ENCODE measurements around the gene GLIS1.
A peak's percentile ranks its signal among the peaks of the same experiment; 100 is the strongest.

Gene GLIS1

GRCh38 chr1:53592985-53593757 lies 145.8 kb downstream of the GLIS1 start:
- Histone ChIP-seq H3K18ac (ENCODE audit: low read depth in 1 of 2, low read length in 2 of 2) (no peak overlapping the region), H3K27me3 (ENCODE audit: control insufficient read depth in 1 of 2, insufficient read depth in 1 of 2, low read length in 2 of 2) (peaks cover 0 to 26% of the 10 kb centered on the region in 2 experiments), H3K79me1 (replicated peaks; ENCODE audit: low read length, poor library complexity, severe bottlenecking) (peaks cover 40% of the 10 kb centered on the region), H3K4ac (ENCODE audit: low read depth in 1 of 2, low read length in 2 of 2) (no peak overlapping the region), H4K91ac (ENCODE audit: low read length) (no peak overlapping the region), H3K14ac (ENCODE audit: low read length in 2 of 2) (peak overlapping the region in 1 of 2 experiments; percentile 6), H4K8ac (ENCODE audit: low read length) (peak overlapping the region; percentile 35), H2BK12ac (ENCODE audit: low read length in 2 of 2) (no peak overlapping the region), H3K4me3 (ENCODE audit: insufficient read depth in 1 of 2, low read depth in 1 of 2, low read length in 2 of 2) (peak overlapping the region in 1 of 2 experiments; percentile 23), H3K36me3 (ENCODE audit: control insufficient read depth in 1 of 2, insufficient read depth in 2 of 2, low read depth in 1 of 2, low read length in 2 of 2) (peaks cover 0 to 67% of the 10 kb centered on the region in 2 experiments), H2BK5ac (ENCODE audit: low read depth, low read length, poor library complexity, severe bottlenecking) (no peak overlapping the region), H2BK15ac (ENCODE audit: low read depth, poor library complexity, severe bottlenecking) (no peak overlapping the region), H3K4me1 (ENCODE audit: control insufficient read depth, insufficient read depth, low read depth, low read length) (peaks cover 20% of the 10 kb centered on the region), H2BK120ac (ENCODE audit: low read depth, low read length) (no peak overlapping the region), H2AK5ac (ENCODE audit: low read length, severe bottlenecking) (no peak overlapping the region), H3K9ac (ENCODE audit: low read length) (no peak overlapping the region), H2AFZ (ENCODE audit: low read depth, low read length) (no peak overlapping the region), H3K9me3 (ENCODE audit: control insufficient read depth, low read length) (no peaks in the 10 kb centered on the region), H3K4me2 (ENCODE audit: low read length, poor library complexity, severe bottlenecking) (no peak overlapping the region), H3K27ac (ENCODE audit: low read length, poor library complexity, severe bottlenecking) (no peak overlapping the region), H3K23ac (ENCODE audit: low read length in 2 of 2) (no peak overlapping the region)
- WGBS = 94% methylated on average over 14 of the region's 14 CpGs
- no peak for DNase-seq

GRCh38 chr1:53592521-53592982 lies 146.4 kb downstream of the GLIS1 start:
- Histone ChIP-seq H4K91ac (ENCODE audit: low read length) (no peak overlapping the region), H3K23ac (ENCODE audit: low read length in 2 of 2) (no peak overlapping the region), H3K27me3 (ENCODE audit: control insufficient read depth in 1 of 2, insufficient read depth in 1 of 2, low read length in 2 of 2) (peaks cover 0 to 32% of the 10 kb centered on the region in 2 experiments), H2AFZ (ENCODE audit: low read depth, low read length) (no peak overlapping the region), H3K14ac (ENCODE audit: low read length in 2 of 2) (peak overlapping the region in 1 of 2 experiments; percentile 6), H2BK120ac (ENCODE audit: low read depth, low read length) (no peak overlapping the region), H3K36me3 (ENCODE audit: control insufficient read depth in 1 of 2, insufficient read depth in 2 of 2, low read depth in 1 of 2, low read length in 2 of 2) (peaks cover 0 to 66% of the 10 kb centered on the region in 2 experiments), H3K9ac (ENCODE audit: low read length) (no peak overlapping the region), H3K4ac (ENCODE audit: low read depth in 1 of 2, low read length in 2 of 2) (no peak overlapping the region), H2BK5ac (ENCODE audit: low read depth, low read length, poor library complexity, severe bottlenecking) (no peak overlapping the region), H3K18ac (ENCODE audit: low read depth in 1 of 2, low read length in 2 of 2) (no peak overlapping the region), H3K9me3 (ENCODE audit: control insufficient read depth, low read length) (no peaks in the 10 kb centered on the region), H2AK5ac (ENCODE audit: low read length, severe bottlenecking) (no peak overlapping the region), H3K4me3 (ENCODE audit: insufficient read depth in 1 of 2, low read depth in 1 of 2, low read length in 2 of 2) (no peak overlapping the region), H3K4me2 (ENCODE audit: low read length, poor library complexity, severe bottlenecking) (no peak overlapping the region), H3K4me1 (ENCODE audit: control insufficient read depth, insufficient read depth, low read depth, low read length) (peaks cover 20% of the 10 kb centered on the region), H2BK12ac (ENCODE audit: low read length in 2 of 2) (no peak overlapping the region), H3K27ac (ENCODE audit: low read length, poor library complexity, severe bottlenecking) (no peak overlapping the region), H4K8ac (ENCODE audit: low read length) (no peak overlapping the region), H2BK15ac (ENCODE audit: low read depth, poor library complexity, severe bottlenecking) (no peak overlapping the region), H3K79me1 (replicated peaks; ENCODE audit: low read length, poor library complexity, severe bottlenecking) (peaks cover 41% of the 10 kb centered on the region)
- DNase-seq = peak; percentile 56
- WGBS = 70% methylated on average over 6 of the region's 6 CpGs

GRCh38 chr1:53591924-53592323 lies 147.0 kb downstream of the GLIS1 start:
- H3K4ac ChIP-seq (ENCODE audit: low read depth in 1 of 2, low read length in 2 of 2) = no peak overlapping the region
- no peak overlapping the region for H2BK15ac ChIP-seq (ENCODE audit: low read depth, poor library complexity, severe bottlenecking)
- no peaks in the 10 kb centered on the region for H3K9me3 ChIP-seq (ENCODE audit: control insufficient read depth, low read length)
- 98% methylated on average over 4 of the region's 4 CpGs for WGBS
- H2BK120ac ChIP-seq (ENCODE audit: low read depth, low read length) = no peak overlapping the region
- H3K27me3 ChIP-seq (ENCODE audit: control insufficient read depth in 1 of 2, insufficient read depth in 1 of 2, low read length in 2 of 2) = peaks cover 0 to 39% of the 10 kb centered on the region in 2 experiments
- no peak overlapping the region for H3K27ac ChIP-seq (ENCODE audit: low read length, poor library complexity, severe bottlenecking)
- peaks cover 20% of the 10 kb centered on the region for H3K4me1 ChIP-seq (ENCODE audit: control insufficient read depth, insufficient read depth, low read depth, low read length)
- no peak overlapping the region for H3K4me3 ChIP-seq (ENCODE audit: insufficient read depth in 1 of 2, low read depth in 1 of 2, low read length in 2 of 2)
- DNase-seq = no peak
- H4K91ac ChIP-seq (ENCODE audit: low read length) = no peak overlapping the region
- no peak overlapping the region for H2AK5ac ChIP-seq (ENCODE audit: low read length, severe bottlenecking)
- H3K4me2 ChIP-seq (ENCODE audit: low read length, poor library complexity, severe bottlenecking) = no peak overlapping the region
- no peak overlapping the region for H3K23ac ChIP-seq (ENCODE audit: low read length in 2 of 2)
- no peak overlapping the region for H2BK12ac ChIP-seq (ENCODE audit: low read length in 2 of 2)
- H3K36me3 ChIP-seq (ENCODE audit: control insufficient read depth in 1 of 2, insufficient read depth in 2 of 2, low read depth in 1 of 2, low read length in 2 of 2) = peaks cover 0 to 66% of the 10 kb centered on the region in 2 experiments
- H3K18ac ChIP-seq (ENCODE audit: low read depth in 1 of 2, low read length in 2 of 2) = no peak overlapping the region
- H3K9ac ChIP-seq (ENCODE audit: low read length) = no peak overlapping the region
- no peak overlapping the region for H4K8ac ChIP-seq (ENCODE audit: low read length)
- peaks cover 46% of the 10 kb centered on the region for H3K79me1 ChIP-seq (replicated peaks; ENCODE audit: low read length, poor library complexity, severe bottlenecking)
- H3K14ac ChIP-seq (ENCODE audit: low read length in 2 of 2) = no peak overlapping the region
- H2AFZ ChIP-seq (ENCODE audit: low read depth, low read length) = no peak overlapping the region
- H2BK5ac ChIP-seq (ENCODE audit: low read depth, low read length, poor library complexity, severe bottlenecking) = no peak overlapping the region
